ENCODE results near the gene CDC42BPA. TPM values are rescaled to one million over a fixed set of nuclear protein-coding genes. Genes with fewer than 3 reads are reported as not detected.
"Not testable (repeated sequence)": the region's sequence is repeated elsewhere in the genome, so short reads cannot be mapped to it uniquely, and the experiment has no call there.

CDC42BPA gene
- total and polyA plus RNA-seq, 4 experiments from 2014 or later: 0.49 to 0.72 TPM; not detected in 2

DNA sequence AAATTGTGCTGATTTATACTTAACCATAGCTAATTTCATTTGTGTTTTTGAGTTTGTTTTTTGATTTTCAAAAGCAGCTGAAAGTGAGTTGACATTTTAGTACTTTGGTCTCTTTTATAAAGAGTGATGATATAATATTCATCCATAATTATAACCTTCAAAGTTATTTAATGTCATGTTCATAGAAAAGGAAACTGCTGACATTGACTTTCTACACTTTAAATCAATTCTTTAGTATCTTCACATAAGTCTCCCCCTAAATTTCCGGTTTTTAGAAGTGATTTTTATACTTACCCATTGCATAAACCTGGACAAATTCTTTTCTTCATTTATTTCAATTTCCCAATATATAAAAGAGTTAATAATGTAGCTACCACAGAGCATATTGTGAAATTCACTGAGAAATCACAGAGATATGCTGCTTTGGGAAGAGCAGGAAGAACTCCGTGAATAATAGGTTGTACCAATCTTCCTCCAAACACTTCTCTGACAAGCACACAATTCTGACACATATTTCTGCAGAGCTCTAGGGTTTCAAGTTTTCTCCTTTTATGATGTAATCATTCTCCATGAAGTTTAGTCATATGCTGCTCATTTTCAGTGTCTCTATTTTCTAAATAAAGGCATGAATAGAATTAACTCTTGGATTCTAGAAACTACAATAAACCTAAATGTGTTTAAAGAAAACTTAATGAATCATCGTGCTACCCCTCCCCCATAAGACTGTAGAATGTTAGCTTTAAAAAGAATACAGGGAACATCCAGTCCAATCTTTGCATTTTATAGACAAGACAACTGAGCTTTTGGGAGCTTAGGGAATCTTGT lies 25.6 kb upstream of the CDC42BPA start:
- H3K9me3 ChIP-seq (ENCODE audit: control insufficient read depth in 1 of 2, low read length in 2 of 2): no peaks in the 10 kb centered on the region
- POLR2A ChIA-PET (ENCODE audit: partially characterized antibody): no interaction called here
- H3K27ac ChIP-seq (ENCODE audit: low read depth, low read length): no peak overlapping the region
- H3K4me1 Mint-ChIP-seq: no peaks in the 10 kb centered on the region
- intact Hi-C loops (cut with micrococcal nuclease): no loop called here
- no peaks in the 10 kb centered on the region for H3K27me3 ChIP-seq (ENCODE audit: insufficient read depth, low read length)
- no peak overlapping the region for H3K27ac Mint-ChIP-seq
- no peaks in the 10 kb centered on the region for H3K36me3 ChIP-seq (ENCODE audit: insufficient read depth, low read length)
- no peaks in the 10 kb centered on the region for H3K4me1 ChIP-seq (ENCODE audit: insufficient read depth, low read length)
- peaks cover 0 to 3% (median 0%) of the 10 kb centered on the region in 8 donors for H3K9me3 Mint-ChIP-seq
- no peaks in the 10 kb centered on the region for H3K36me3 Mint-ChIP-seq
- no peak for DNase-seq
- no peak overlapping the region for H3K4me3 Mint-ChIP-seq
- no peak overlapping the region for H3K4me3 ChIP-seq (ENCODE audit: low read length in 2 of 2)
- CTCF ChIA-PET (ENCODE audit: partially characterized antibody): no interaction called here
- H3K27me3 Mint-ChIP-seq: peaks cover 1 to 4% of the 10 kb centered on the region in 2 donors

GRCh38 chr1:227343206-227343605 lies 24.9 kb upstream of the CDC42BPA start:
- ChIA-PET POLR2A (ENCODE audit: partially characterized antibody) (no interaction called here), CTCF (ENCODE audit: partially characterized antibody) (no interaction called here)
- H3K4me1 ChIP-seq (ENCODE audit: insufficient read depth, low read length): no peaks in the 10 kb centered on the region
- H3K27me3 ChIP-seq (ENCODE audit: insufficient read depth, low read length): no peaks in the 10 kb centered on the region
- H3K36me3 Mint-ChIP-seq: no peaks in the 10 kb centered on the region
- no peak for DNase-seq
- no peak overlapping the region for H3K4me3 ChIP-seq (ENCODE audit: low read length in 2 of 2)
- intact Hi-C loops (cut with micrococcal nuclease): no loop called here
- peaks cover 0 to 3% (median 0%) of the 10 kb centered on the region in 8 donors for H3K9me3 Mint-ChIP-seq
- H3K27ac ChIP-seq (ENCODE audit: low read depth, low read length): no peak overlapping the region
- no peaks in the 10 kb centered on the region for H3K9me3 ChIP-seq (ENCODE audit: control insufficient read depth in 1 of 2, low read length in 2 of 2)
- peaks cover 1 to 4% of the 10 kb centered on the region in 2 donors for H3K27me3 Mint-ChIP-seq
- no peaks in the 10 kb centered on the region for H3K36me3 ChIP-seq (ENCODE audit: insufficient read depth, low read length)
- no peaks in the 10 kb centered on the region for H3K4me1 Mint-ChIP-seq
- H3K27ac Mint-ChIP-seq: no peak overlapping the region
- H3K4me3 Mint-ChIP-seq: no peak overlapping the region

DNA sequence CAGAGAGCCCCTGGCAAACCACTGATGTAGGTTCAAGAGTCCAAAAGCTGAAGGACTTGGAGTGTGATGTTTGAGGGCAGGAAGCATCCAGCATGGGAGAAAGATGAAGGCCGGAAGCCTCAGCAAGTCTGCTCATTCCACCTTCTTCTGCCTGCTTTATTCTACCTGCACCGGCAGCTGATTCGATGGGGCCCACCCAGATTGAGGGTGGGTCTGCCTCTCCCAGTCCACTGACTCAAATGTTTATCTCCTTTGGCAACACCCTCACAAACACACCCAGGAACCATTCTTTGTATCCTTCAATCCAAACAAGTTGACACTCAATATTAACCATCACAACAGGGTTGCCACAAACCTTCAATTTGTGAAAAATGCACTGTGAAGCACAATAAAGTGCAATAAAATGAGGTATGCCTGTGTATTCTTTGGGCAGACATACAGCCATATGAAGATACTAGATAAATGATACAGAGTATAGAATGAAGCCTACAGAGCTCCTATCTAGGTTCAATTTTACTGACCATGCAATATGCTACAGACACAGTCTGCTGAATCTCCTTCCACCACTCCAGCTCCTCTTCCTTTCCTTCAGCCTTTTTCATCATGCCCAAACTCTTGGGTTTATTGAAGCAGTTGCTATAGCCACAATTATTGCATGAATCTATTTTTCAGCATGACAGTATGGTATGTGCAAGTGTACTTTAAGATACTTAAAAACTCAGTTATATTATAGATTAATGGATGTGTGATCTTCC lies 24.0 kb upstream of the CDC42BPA start:
- Mint-ChIP-seq H3K27me3 (peaks cover 1 to 4% of the 10 kb centered on the region in 2 donors), H3K36me3 (no peaks in the 10 kb centered on the region), H3K4me1 (no peaks in the 10 kb centered on the region), H3K27ac (no peak overlapping the region), H3K9me3 (peaks cover 0 to 3% (median 0%) of the 10 kb centered on the region in 8 donors), H3K4me3 (no peak overlapping the region)
- POLR2A ChIA-PET (ENCODE audit: partially characterized antibody): no interaction called here
- Histone ChIP-seq H3K9me3 (ENCODE audit: control insufficient read depth in 1 of 2, low read length in 2 of 2) (no peaks in the 10 kb centered on the region), H3K27ac (ENCODE audit: low read depth, low read length) (no peak overlapping the region), H3K4me3 (ENCODE audit: low read length in 2 of 2) (no peak overlapping the region), H3K27me3 (ENCODE audit: insufficient read depth, low read length) (no peaks in the 10 kb centered on the region), H3K36me3 (ENCODE audit: insufficient read depth, low read length) (no peaks in the 10 kb centered on the region), H3K4me1 (ENCODE audit: insufficient read depth, low read length) (no peaks in the 10 kb centered on the region)
- CTCF ChIA-PET (ENCODE audit: partially characterized antibody): no interaction called here
- intact Hi-C loops (cut with micrococcal nuclease): no loop called here
- no peak for DNase-seq

- H3K4me1 ChIP-seq (ENCODE audit: insufficient read depth, low read length); H3K27ac ChIP-seq (ENCODE audit: low read depth, low read length); DNase-seq; H3K4me3 ChIP-seq (ENCODE audit: low read length in 2 of 2); H3K27me3 Mint-ChIP-seq; H3K9me3 ChIP-seq (ENCODE audit: control insufficient read depth in 1 of 2, low read length in 2 of 2); H3K4me1 Mint-ChIP-seq; H3K27me3 ChIP-seq (ENCODE audit: insufficient read depth, low read length); intact Hi-C loops (cut with micrococcal nuclease); H3K27ac Mint-ChIP-seq; POLR2A ChIA-PET (ENCODE audit: partially characterized antibody); CTCF ChIA-PET (ENCODE audit: partially characterized antibody); H3K36me3 Mint-ChIP-seq; H3K36me3 ChIP-seq (ENCODE audit: insufficient read depth, low read length); H3K4me3 Mint-ChIP-seq: not testable (repeated sequence)
- peaks cover 0 to 12% (median 4%) of the 10 kb centered on the region in 8 donors for H3K9me3 Mint-ChIP-seq
These were observed 17.8 kb upstream of the CDC42BPA start for GRCh38 chr1:227336136-227336535.

DNA sequence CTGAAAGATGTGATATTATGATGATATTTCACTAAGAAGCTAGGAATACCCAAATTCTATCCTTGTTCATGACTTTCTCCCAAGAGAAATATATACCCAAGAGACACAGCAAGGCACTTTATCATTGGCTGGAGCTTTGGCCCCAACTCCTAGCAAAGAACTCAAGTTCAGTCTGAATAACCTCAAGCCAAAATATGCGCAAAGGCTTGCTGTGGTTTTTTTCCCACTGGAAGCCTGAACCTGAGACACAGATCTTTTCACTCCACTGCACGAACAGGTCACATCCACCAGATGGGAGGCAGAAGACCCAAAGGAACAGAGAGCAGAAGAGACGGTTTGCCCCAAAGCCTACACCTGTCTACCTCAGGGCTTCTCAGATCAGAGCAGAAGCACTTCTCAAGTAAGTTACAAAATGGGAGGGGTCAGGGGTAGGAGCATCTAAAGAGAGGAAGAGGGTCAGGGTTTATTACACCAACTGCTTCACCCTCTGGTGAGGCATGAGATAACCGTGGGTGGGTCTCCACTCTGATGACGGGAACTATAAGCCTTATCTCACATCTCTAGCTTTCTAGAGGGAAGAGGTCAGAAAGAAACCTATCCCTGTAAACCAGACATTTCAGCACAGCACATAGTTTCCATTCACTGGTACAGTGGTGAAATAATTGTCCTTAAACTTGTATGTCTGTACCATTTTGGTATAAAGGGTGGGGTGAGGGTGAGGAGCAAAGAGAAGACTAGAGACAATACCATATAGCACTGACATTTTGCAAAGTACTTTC lies 17.1 kb upstream of the CDC42BPA start:
- Histone ChIP-seq H3K36me3 (ENCODE audit: insufficient read depth, low read length) (no peaks in the 10 kb centered on the region), H3K27me3 (ENCODE audit: insufficient read depth, low read length) (no peaks in the 10 kb centered on the region), H3K4me1 (ENCODE audit: insufficient read depth, low read length) (no peaks in the 10 kb centered on the region), H3K4me3 (ENCODE audit: low read length in 2 of 2) (no peak overlapping the region), H3K9me3 (ENCODE audit: control insufficient read depth in 1 of 2, low read length in 2 of 2) (no peaks in the 10 kb centered on the region), H3K27ac (ENCODE audit: low read depth, low read length) (no peak overlapping the region)
- intact Hi-C loops (cut with micrococcal nuclease): no loop called here
- no peak for DNase-seq
- peaks cover 8 to 9% of the 10 kb centered on the region in 2 donors for H3K27me3 Mint-ChIP-seq
- POLR2A ChIA-PET (ENCODE audit: partially characterized antibody): no interaction called here
- H3K4me1 Mint-ChIP-seq: no peaks in the 10 kb centered on the region
- H3K36me3 Mint-ChIP-seq: no peaks in the 10 kb centered on the region
- no peak overlapping the region for H3K4me3 Mint-ChIP-seq
- CTCF ChIA-PET (ENCODE audit: partially characterized antibody): no interaction called here
- no peak overlapping the region for H3K27ac Mint-ChIP-seq
- peaks cover 0 to 12% (median 4%) of the 10 kb centered on the region in 8 donors for H3K9me3 Mint-ChIP-seq

DNA sequence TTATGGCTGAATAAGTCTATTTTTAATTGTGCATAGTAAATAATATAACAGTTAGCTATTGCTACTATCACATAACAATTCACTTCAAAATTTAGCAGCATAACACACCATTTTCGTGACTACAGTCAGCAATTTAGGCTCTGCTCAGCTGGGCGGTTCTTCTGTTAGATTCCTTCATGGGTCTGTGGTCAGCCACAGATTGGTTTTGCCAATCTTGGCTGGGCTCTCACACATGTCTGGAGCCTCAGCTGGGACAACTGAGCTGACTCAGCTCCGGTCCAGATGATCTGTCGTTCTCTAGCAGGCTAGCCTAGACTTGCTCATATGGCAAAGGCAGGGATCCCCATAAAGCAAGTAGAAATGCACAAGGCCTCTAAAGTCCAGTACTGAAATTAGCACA lies 15.1 kb upstream of the CDC42BPA start:
- H3K4me1 Mint-ChIP-seq: no peaks in the 10 kb centered on the region
- CTCF ChIA-PET (ENCODE audit: partially characterized antibody): no interaction called here
- peaks cover 0 to 12% (median 4%) of the 10 kb centered on the region in 8 donors for H3K9me3 Mint-ChIP-seq
- Histone ChIP-seq H3K4me1 (ENCODE audit: insufficient read depth, low read length) (no peaks in the 10 kb centered on the region), H3K36me3 (ENCODE audit: insufficient read depth, low read length) (no peaks in the 10 kb centered on the region), H3K27ac (ENCODE audit: low read depth, low read length) (no peak overlapping the region), H3K27me3 (ENCODE audit: insufficient read depth, low read length) (no peaks in the 10 kb centered on the region), H3K4me3 (ENCODE audit: low read length in 2 of 2) (no peak overlapping the region), H3K9me3 (ENCODE audit: control insufficient read depth in 1 of 2, low read length in 2 of 2) (no peaks in the 10 kb centered on the region)
- no peak overlapping the region for H3K4me3 Mint-ChIP-seq
- intact Hi-C loops (cut with micrococcal nuclease): no loop called here
- H3K27ac Mint-ChIP-seq: no peak overlapping the region
- H3K36me3 Mint-ChIP-seq: no peaks in the 10 kb centered on the region
- no peak for DNase-seq
- POLR2A ChIA-PET (ENCODE audit: partially characterized antibody): no interaction called here
- H3K27me3 Mint-ChIP-seq: peaks cover 9 to 10% of the 10 kb centered on the region in 2 donors

All from CD4-positive, alpha-beta memory T cell (primary cell).